Astrocyte (in vitro differentiated cells and primary cell): ENCODE measurements around the gene ARFGAP2. TPM values are rescaled to one million over a fixed set of nuclear protein-coding genes. Genes with fewer than 3 reads are reported as not detected.
"Not testable (repeated sequence)": the region's sequence is repeated elsewhere in the genome, so short reads cannot be mapped to it uniquely, and the experiment has no call there.

Experiments used
- DNase-seq: peaks from one replicate; pipeline ENCODE4 v3.0.0-alpha.2; 2010; ENCODE audit warnings: low read depth
- FAIRE-seq: peaks from 2 replicates; lab custom pipeline; 2011; peaks lifted over from hg19 to GRCh38; lab: Jason Lieb, UNC
- H2AFZ ChIP-seq: 2 replicates; pipeline ENCODE4 v1.6.0; 2012; ENCODE audit warnings: low read depth, low read length, inconsistent platforms
- H3K27ac ChIP-seq: 2 replicates; pipeline ENCODE4 v1.5.1; 2011; ENCODE audit warnings: low read depth, low read length, inconsistent platforms
- H3K27me3 ChIP-seq: 2 replicates; pipeline ENCODE4 v1.6.0; 2011; ENCODE audit warnings: low read length, inconsistent platforms; ENCODE audit not compliant: insufficient read depth
- H3K36me3 ChIP-seq: 2 replicates; pipeline ENCODE4 v1.5.1; 2011; ENCODE audit warnings: low read length, inconsistent platforms; ENCODE audit not compliant: insufficient read depth
- H3K4me1 ChIP-seq: 2 replicates; pipeline ENCODE4 v1.5.1; 2011; ENCODE audit warnings: low read length, inconsistent platforms; ENCODE audit not compliant: insufficient read depth
- H3K4me2 ChIP-seq: 2 replicates; pipeline ENCODE4 v1.6.0; 2012; ENCODE audit warnings: low read length, inconsistent platforms
- H3K4me3 ChIP-seq: 2 replicates; pipeline ENCODE4 v1.5.1; 2011; ENCODE audit warnings: low read depth, mild to moderate bottlenecking, low read length, inconsistent platforms; ENCODE audit not compliant: insufficient read depth
- H3K79me2 ChIP-seq: 2 replicates; pipeline ENCODE4 v1.6.0; 2012; ENCODE audit warnings: mild to moderate bottlenecking, low read length, inconsistent platforms; ENCODE audit not compliant: insufficient read depth
- H3K9ac ChIP-seq: 2 replicates; pipeline ENCODE4 v1.6.0; 2012; ENCODE audit warnings: mild to moderate bottlenecking, low read length, inconsistent platforms
- H3K9me3 ChIP-seq: 2 replicates; pipeline ENCODE4 v1.5.1; 2012; ENCODE audit warnings: low read depth, mild to moderate bottlenecking, low read length, inconsistent platforms; ENCODE audit not compliant: insufficient read depth
- H4K20me1 ChIP-seq: 2 replicates; pipeline ENCODE4 v1.6.0; 2012; ENCODE audit warnings: low read length, inconsistent platforms; ENCODE audit not compliant: insufficient read depth
- H3K27ac Mint-ChIP-seq: one replicate; pipeline ENCODE4 v1.8.0; 2021; ENCODE audit warnings: mild to moderate bottlenecking, mixed read lengths; ENCODE audit not compliant: unreplicated experiment
- H3K27me3 Mint-ChIP-seq: one replicate; pipeline ENCODE4 v1.8.0; 2021; ENCODE audit warnings: low read depth, mixed read lengths; ENCODE audit not compliant: unreplicated experiment
- H3K36me3 Mint-ChIP-seq: one replicate; pipeline ENCODE4 v1.8.0; 2021; ENCODE audit warnings: low read depth, mixed read lengths; ENCODE audit not compliant: unreplicated experiment
- H3K4me1 Mint-ChIP-seq: one replicate; pipeline ENCODE4 v1.8.0; 2021; ENCODE audit warnings: low read depth, mixed read lengths; ENCODE audit not compliant: unreplicated experiment
- H3K4me3 Mint-ChIP-seq: one replicate; pipeline ENCODE4 v1.8.0; 2021; ENCODE audit warnings: mild to moderate bottlenecking, moderate library complexity, mixed read lengths; ENCODE audit not compliant: unreplicated experiment
- H3K9me3 Mint-ChIP-seq: one replicate; pipeline ENCODE4 v1.8.0; 2021; ENCODE audit warnings: mild to moderate bottlenecking, mixed read lengths; ENCODE audit not compliant: unreplicated experiment
- CTCF ChIP-seq: IDR thresholded peaks from 2 replicates; pipeline ENCODE4 v1.5.1; 2011; ENCODE audit warnings: low read depth, mild to moderate bottlenecking, inconsistent platforms, low read length, moderate library complexity; ENCODE audit not compliant: insufficient read depth
- EZH2 ChIP-seq: IDR thresholded peaks from 2 replicates; pipeline ENCODE4 v1.6.1; 2012; ENCODE audit warnings: mild to moderate bottlenecking, low read length, inconsistent platforms; ENCODE audit not compliant: insufficient read depth
- total RNA-seq: library from RNA; stranded (reverse); gene quantifications from 2 replicates; pipeline ENCODE4 v1.2.1, GENCODE V29; 2021

ARFGAP2 gene
- total RNA-seq, 1 donor from 2014 or later, result 51.0 TPM

- H3K4me3 ChIP-seq, result no peak overlapping the region
- FAIRE-seq (no peak), DNase-seq (no peak)
- no peak overlapping the region for H3K27ac ChIP-seq
- H3K9ac ChIP-seq, result no peak overlapping the region
- Mint-ChIP-seq H3K4me3 (no peak overlapping the region), H3K9me3 (no peaks in the 10 kb centered on the region), H3K36me3 (peaks cover 2% of the 10 kb centered on the region), H3K27me3 (peaks cover 2% of the 10 kb centered on the region), H3K27ac (no peak overlapping the region), H3K4me1 (peaks cover 19% of the 10 kb centered on the region)
- H3K4me2 ChIP-seq, result no peak overlapping the region
- H3K36me3 ChIP-seq, result peaks cover 2% of the 10 kb centered on the region
- H3K4me1 ChIP-seq, result peaks cover 28% of the 10 kb centered on the region
- H2AFZ ChIP-seq, result no peak overlapping the region
- peaks cover 10% of the 10 kb centered on the region for H3K79me2 ChIP-seq
- peaks cover 7% of the 10 kb centered on the region for H4K20me1 ChIP-seq
- no peaks in the 10 kb centered on the region for H3K27me3 ChIP-seq
- no peak for TF ChIP-seq CTCF
- no peak for TF ChIP-seq EZH2
- H3K9me3 ChIP-seq, result no peaks in the 10 kb centered on the region
Observed at GRCh38 chr11:47212938-47213337, 36.3 kb upstream of the ARFGAP2 start.

- Histone ChIP-seq H3K9me3 (no peaks in the 10 kb centered on the region), H2AFZ (no peak overlapping the region), H3K4me1 (peaks cover 8% of the 10 kb centered on the region), H3K27ac (no peak overlapping the region), H4K20me1 (no peaks in the 10 kb centered on the region), H3K79me2 (no peaks in the 10 kb centered on the region), H3K9ac (no peak overlapping the region), H3K36me3 (no peaks in the 10 kb centered on the region), H3K4me3 (no peak overlapping the region), H3K27me3 (no peaks in the 10 kb centered on the region), H3K4me2 (no peak overlapping the region)
- H3K4me1 Mint-ChIP-seq, result peaks cover 8% of the 10 kb centered on the region
- no peaks in the 10 kb centered on the region for H3K36me3 Mint-ChIP-seq
- no peak for TF ChIP-seq CTCF
- TF ChIP-seq EZH2, result no peak
- H3K4me3 Mint-ChIP-seq, result no peak overlapping the region
- FAIRE-seq (no peak), DNase-seq (no peak)
- no peak overlapping the region for H3K27ac Mint-ChIP-seq
- no peaks in the 10 kb centered on the region for H3K9me3 Mint-ChIP-seq
- H3K27me3 Mint-ChIP-seq, result peaks cover 4% of the 10 kb centered on the region
Observed at GRCh38 chr11:47208628-47209027, 31.9 kb upstream of the ARFGAP2 start.

- not testable (repeated sequence) for FAIRE-seq, H3K4me3 ChIP-seq, H3K36me3 Mint-ChIP-seq, H2AFZ ChIP-seq, H3K4me3 Mint-ChIP-seq, H4K20me1 ChIP-seq, H3K9ac ChIP-seq, H3K79me2 ChIP-seq, H3K9me3 ChIP-seq, DNase-seq, H3K27ac ChIP-seq, H3K27me3 Mint-ChIP-seq, H3K36me3 ChIP-seq, H3K4me2 ChIP-seq, H3K27me3 ChIP-seq, H3K4me1 Mint-ChIP-seq, H3K9me3 Mint-ChIP-seq, H3K4me1 ChIP-seq, H3K27ac Mint-ChIP-seq
Observed at GRCh38 chr11:47208008-47208552, 31.4 kb upstream of the ARFGAP2 start.
